Measurements from ENCODE around the gene SFT2D1.

- TF ChIP-seq, protein P1, sequence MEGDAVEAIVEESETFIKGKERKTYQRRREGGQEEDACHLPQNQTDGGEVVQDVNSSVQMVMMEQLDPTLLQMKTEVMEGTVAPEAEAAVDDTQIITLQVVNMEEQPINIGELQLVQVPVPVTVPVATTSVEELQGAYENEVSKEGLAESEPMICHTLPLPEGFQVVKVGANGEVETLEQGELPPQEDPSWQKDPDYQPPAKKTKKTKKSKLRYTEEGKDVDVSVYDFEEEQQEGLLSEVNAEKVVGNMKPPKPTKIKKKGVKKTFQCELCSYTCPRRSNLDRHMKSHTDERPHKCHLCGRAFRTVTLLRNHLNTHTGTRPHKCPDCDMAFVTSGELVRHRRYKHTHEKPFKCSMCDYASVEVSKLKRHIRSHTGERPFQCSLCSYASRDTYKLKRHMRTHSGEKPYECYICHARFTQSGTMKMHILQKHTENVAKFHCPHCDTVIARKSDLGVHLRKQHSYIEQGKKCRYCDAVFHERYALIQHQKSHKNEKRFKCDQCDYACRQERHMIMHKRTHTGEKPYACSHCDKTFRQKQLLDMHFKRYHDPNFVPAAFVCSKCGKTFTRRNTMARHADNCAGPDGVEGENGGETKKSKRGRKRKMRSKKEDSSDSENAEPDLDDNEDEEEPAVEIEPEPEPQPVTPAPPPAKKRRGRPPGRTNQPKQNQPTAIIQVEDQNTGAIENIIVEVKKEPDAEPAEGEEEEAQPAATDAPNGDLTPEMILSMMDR (conservative IDR thresholded peaks at IDR 0.05; ENCODE audit: low read length): no peak
- TF ChIP-seq EZH2phosphoT487 (IDR thresholded peaks at IDR 0.05; ENCODE audit: borderline replicate concordance): no peak
Observed at GRCh38 chr6:166284640-166285039, 57.7 kb downstream of the SFT2D1 start.
